CD14-positive monocyte (primary cell): Measurements from ENCODE around the gene SLC25A21. TPM values are rescaled to one million over a fixed set of nuclear protein-coding genes. Genes with fewer than 3 reads are reported as not detected.

Experiments used
- DNase-seq, 3 donors: peaks; one replicate each; pipeline ENCODE4 v3.0.0-alpha.2; 2011 to 2022
- H2AFZ ChIP-seq: 2 replicates; pipeline ENCODE4 v1.6.0; 2012; ENCODE audit warnings: mild to moderate bottlenecking, low read depth, low read length, inconsistent platforms; ENCODE audit not compliant: insufficient read depth, poor library complexity, severe bottlenecking
- H3K27ac ChIP-seq, 2 donors: 1 replicate in 1 of 2; 2 replicates in 1 of 2; pipeline ENCODE4 v1.5.1; 2012 to 2013; ENCODE audit warnings: low read length in 2 of 2, control low read depth in 1 of 2, inconsistent platforms in 1 of 2, low read depth in 1 of 2, mild to moderate bottlenecking in 1 of 2
- H3K27me3 ChIP-seq, 2 donors: one replicate each; pipeline versions ENCODE4 v1.6.0 to v1.6.1; 2011 to 2013; ENCODE audit warnings: low read length in 2 of 2; ENCODE audit not compliant: control insufficient read depth in 2 of 2, insufficient read depth in 2 of 2
- H3K36me3 ChIP-seq, 2 donors: replicated peaks in 1 of 2; 1 replicate in 1 of 2; 2 replicates in 1 of 2; pipeline versions ENCODE4 v1.5.1 to v1.6.1; 2012 to 2013; ENCODE audit warnings: low read length in 2 of 2, control low read depth in 1 of 2, inconsistent platforms in 1 of 2, mild to moderate bottlenecking in 1 of 2; ENCODE audit not compliant: insufficient read depth in 2 of 2, control insufficient read depth in 1 of 2
- H3K4me1 ChIP-seq, 2 donors: 1 replicate in 1 of 2; 2 replicates in 1 of 2; pipeline versions ENCODE4 v1.5.1 to v1.6.1; 2012 to 2013; ENCODE audit warnings: low read length in 2 of 2, control low read depth in 1 of 2, inconsistent platforms in 1 of 2, mild to moderate bottlenecking in 1 of 2, moderate library complexity in 1 of 2; ENCODE audit not compliant: insufficient read depth in 2 of 2, control insufficient read depth in 1 of 2
- H3K4me2 ChIP-seq: replicated peaks from 2 replicates; pipeline ENCODE3; 2012; ENCODE audit warnings: low read length, moderate library complexity, mild to moderate bottlenecking; ENCODE audit not compliant: poor library complexity, severe bottlenecking; ENCODE audit errors: extremely low read depth
- H3K4me3 ChIP-seq, 3 experiments: fragments of 200-600 bp in 1 of 3; sonication (generic) in 1 of 3; replicated peaks in 1 of 3; 1 replicate in 2 of 3; 2 replicates in 1 of 3; pipeline ENCODE4 v1.5.1; 2011 to 2013; ENCODE audit warnings: low read length in 3 of 3, mild to moderate bottlenecking in 3 of 3, control low read depth in 2 of 3, low read depth in 2 of 3, inconsistent platforms in 1 of 3, moderate library complexity in 1 of 3
- H3K79me2 ChIP-seq: 2 replicates; pipeline ENCODE4 v1.6.0; 2012; ENCODE audit warnings: mild to moderate bottlenecking, control low read depth, inconsistent platforms, low read length, moderate library complexity; ENCODE audit not compliant: insufficient read depth
- H3K9ac ChIP-seq: 2 replicates; pipeline ENCODE4 v1.6.0; 2017; ENCODE audit warnings: low read length, mild to moderate bottlenecking; ENCODE audit not compliant: insufficient read depth, poor library complexity, severe bottlenecking
- H3K9me3 ChIP-seq, 2 donors: replicated peaks in 1 of 2; 1 replicate in 1 of 2; 2 replicates in 1 of 2; pipeline versions ENCODE4 v1.5.1 to v1.6.1; 2012 to 2013; ENCODE audit warnings: low read length in 2 of 2, control low read depth in 1 of 2; ENCODE audit not compliant: control insufficient read depth in 1 of 2, insufficient read depth in 1 of 2
- H4K20me1 ChIP-seq: 2 replicates; pipeline ENCODE4 v1.6.0; 2012; ENCODE audit warnings: mild to moderate bottlenecking, low read length, control low read depth, moderate library complexity; ENCODE audit not compliant: insufficient read depth
- H3K27ac Mint-ChIP-seq, 7 donors: one replicate each; pipeline ENCODE4 v1.8.0; 2020; ENCODE audit warnings: mild to moderate bottlenecking in 7 of 7, mixed read lengths in 7 of 7, moderate library complexity in 6 of 7, inconsistent platforms in 2 of 7
- H3K27me3 Mint-ChIP-seq, 3 donors: one replicate each; pipeline ENCODE4 v1.8.0; 2021 to 2022; ENCODE audit warnings: low read depth in 3 of 3, mild to moderate bottlenecking in 3 of 3, mixed read lengths in 3 of 3, moderate library complexity in 3 of 3, inconsistent platforms in 1 of 3
- H3K36me3 Mint-ChIP-seq, 2 donors: one replicate each; pipeline ENCODE4 v1.8.0; 2020; ENCODE audit warnings: mixed read lengths in 2 of 2, inconsistent platforms in 1 of 2, mild to moderate bottlenecking in 1 of 2
- H3K4me1 Mint-ChIP-seq: one replicate; pipeline ENCODE4 v1.8.0; 2020; ENCODE audit warnings: mild to moderate bottlenecking, mixed read lengths
- H3K4me3 Mint-ChIP-seq, 2 donors: one replicate each; pipeline ENCODE4 v1.8.0; 2020; ENCODE audit warnings: mild to moderate bottlenecking in 2 of 2, mixed read lengths in 2 of 2, moderate library complexity in 1 of 2
- H3K9me3 Mint-ChIP-seq, 7 donors: one replicate each; pipeline ENCODE4 v1.8.0; 2020 to 2022; ENCODE audit warnings: mixed read lengths in 7 of 7, mild to moderate bottlenecking in 6 of 7, moderate library complexity in 6 of 7, inconsistent platforms in 2 of 7
- WGBS: methylation state at CpG from one replicate; pipeline ENCODE4 v1.1.5; 2013; ENCODE audit warnings: missing lambda C conversion rate; ENCODE audit not compliant: insufficient coverage; 5-methylcytosine and 5-hydroxymethylcytosine counted together
- intact Hi-C, 2 donors: fragments of 100-400 bp; cut with micrococcal nuclease; formaldehyde crosslinking; loops; one replicate each; pipeline versions ENCODE4 v1.15.0 to v1.15.1; 2023
- polyA plus RNA-seq, 3 donors: library from polyadenylated mRNA; depleted of rRNA in 1 of 3; unstranded in 2 of 3; stranded (reverse) in 1 of 3; fragments of 300-500 nt in 2 of 3; fragments of >200 nt in 1 of 3; fragmentation: Illumina TruSeq in 2 of 3; gene quantifications; 1 replicate in 2 of 3; 2 replicates in 1 of 3; pipeline ENCODE4 v1.2.3, GENCODE V29; 2012 to 2021
- TF ChIP-seq, protein P1 (sequence below): fragments of 200-600 bp; IDR thresholded peaks from one replicate; pipeline ENCODE4 v1.8.0; 2022; ENCODE audit warnings: antibody characterized with exemption, mild to moderate bottlenecking

Gene SLC25A21
- polyA plus RNA-seq, 3 donors = not detected

DNA sequence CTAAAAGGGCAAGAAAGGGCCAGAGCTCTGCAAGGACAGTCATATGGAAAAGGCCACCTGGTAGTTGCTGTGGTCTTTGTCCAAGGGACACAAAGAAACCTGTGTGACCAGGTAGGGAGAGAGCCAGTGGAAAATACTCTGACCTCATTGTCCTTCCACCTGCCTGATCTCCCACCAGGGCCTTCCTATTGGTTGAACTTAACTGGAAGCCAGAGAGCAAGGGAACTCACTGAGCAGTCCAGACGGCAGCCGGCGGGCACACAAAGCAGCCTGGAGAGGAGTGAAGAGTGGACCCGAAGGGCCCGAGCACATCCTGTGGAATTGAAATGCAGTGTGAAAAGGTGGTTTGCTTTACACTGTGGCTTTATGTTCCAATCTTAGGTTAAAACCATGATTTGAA, 120.7 kb downstream of the SLC25A21 start:
- TF ChIP-seq, protein P1, sequence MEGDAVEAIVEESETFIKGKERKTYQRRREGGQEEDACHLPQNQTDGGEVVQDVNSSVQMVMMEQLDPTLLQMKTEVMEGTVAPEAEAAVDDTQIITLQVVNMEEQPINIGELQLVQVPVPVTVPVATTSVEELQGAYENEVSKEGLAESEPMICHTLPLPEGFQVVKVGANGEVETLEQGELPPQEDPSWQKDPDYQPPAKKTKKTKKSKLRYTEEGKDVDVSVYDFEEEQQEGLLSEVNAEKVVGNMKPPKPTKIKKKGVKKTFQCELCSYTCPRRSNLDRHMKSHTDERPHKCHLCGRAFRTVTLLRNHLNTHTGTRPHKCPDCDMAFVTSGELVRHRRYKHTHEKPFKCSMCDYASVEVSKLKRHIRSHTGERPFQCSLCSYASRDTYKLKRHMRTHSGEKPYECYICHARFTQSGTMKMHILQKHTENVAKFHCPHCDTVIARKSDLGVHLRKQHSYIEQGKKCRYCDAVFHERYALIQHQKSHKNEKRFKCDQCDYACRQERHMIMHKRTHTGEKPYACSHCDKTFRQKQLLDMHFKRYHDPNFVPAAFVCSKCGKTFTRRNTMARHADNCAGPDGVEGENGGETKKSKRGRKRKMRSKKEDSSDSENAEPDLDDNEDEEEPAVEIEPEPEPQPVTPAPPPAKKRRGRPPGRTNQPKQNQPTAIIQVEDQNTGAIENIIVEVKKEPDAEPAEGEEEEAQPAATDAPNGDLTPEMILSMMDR = no peak
- H3K27ac Mint-ChIP-seq = no peak overlapping the region
- no peak for DNase-seq
- Histone ChIP-seq H4K20me1 (no peaks in the 10 kb centered on the region), H3K4me3 (no peak overlapping the region), H3K9ac (no peak overlapping the region), H3K4me2 (no peak overlapping the region), H3K27me3 (no peaks in the 10 kb centered on the region), H3K9me3 (no peaks in the 10 kb centered on the region), H3K4me1 (no peaks in the 10 kb centered on the region), H3K79me2 (no peaks in the 10 kb centered on the region), H3K27ac (no peak overlapping the region), H3K36me3 (no peaks in the 10 kb centered on the region), H2AFZ (no peak overlapping the region)
- 100% methylated on average over 3 of the region's 5 CpGs for WGBS
- H3K27me3 Mint-ChIP-seq = peaks cover 0 to 4% (median 0%) of the 10 kb centered on the region in 3 donors
- no peaks in the 10 kb centered on the region for H3K4me1 Mint-ChIP-seq
- intact Hi-C loops = no loop called here
- H3K36me3 Mint-ChIP-seq = no peaks in the 10 kb centered on the region
- no peak overlapping the region for H3K4me3 Mint-ChIP-seq
- peaks cover 0 to 1% (median 0%) of the 10 kb centered on the region in 7 donors for H3K9me3 Mint-ChIP-seq

GRCh38 chr14:37051153-37051552, 121.3 kb downstream of the SLC25A21 start:
- no CpG with 5 or more reads among the region's 2 CpGs for WGBS
- Histone ChIP-seq H3K9me3 (no peaks in the 10 kb centered on the region), H3K36me3 (no peaks in the 10 kb centered on the region), H3K4me2 (no peak overlapping the region), H3K79me2 (no peaks in the 10 kb centered on the region), H3K27me3 (no peaks in the 10 kb centered on the region), H2AFZ (no peak overlapping the region), H3K4me3 (no peak overlapping the region), H3K9ac (no peak overlapping the region), H3K4me1 (no peaks in the 10 kb centered on the region), H3K27ac (no peak overlapping the region), H4K20me1 (no peaks in the 10 kb centered on the region)
- peaks cover 0 to 4% (median 0%) of the 10 kb centered on the region in 3 donors for H3K27me3 Mint-ChIP-seq
- no peak for DNase-seq
- TF ChIP-seq, protein P1 = no peak
- peaks cover 0 to 1% (median 0%) of the 10 kb centered on the region in 7 donors for H3K9me3 Mint-ChIP-seq
- intact Hi-C loops = no loop called here
- no peak overlapping the region for H3K4me3 Mint-ChIP-seq
- H3K36me3 Mint-ChIP-seq = no peaks in the 10 kb centered on the region
- H3K27ac Mint-ChIP-seq = no peak overlapping the region
- H3K4me1 Mint-ChIP-seq = no peaks in the 10 kb centered on the region
